Activated naive CD8-positive, alpha-beta T cell treated with anti-CD3 and anti-CD28 coated beads for 36 hours (primary cell): ENCODE data around the gene CD72. TPM values are rescaled to one million over a fixed set of nuclear protein-coding genes. Genes with fewer than 3 reads are reported as not detected.
A peak's percentile ranks its signal among the peaks of the same experiment; 100 is the strongest.
"Not testable (repeated sequence)": the region's sequence is repeated elsewhere in the genome, so short reads cannot be mapped to it uniquely, and the experiment has no call there.

Experiments used
- DNase-seq: peaks from one replicate; pipeline ENCODE4 v3.0.0; 2021
- H3K27ac Mint-ChIP-seq: one replicate; pipeline ENCODE4 v1.8.0; 2022; ENCODE audit warnings: mild to moderate bottlenecking, moderate library complexity, mixed read lengths
- H3K27me3 Mint-ChIP-seq: one replicate; pipeline ENCODE4 v1.8.0; 2022; ENCODE audit warnings: mild to moderate bottlenecking, mixed read lengths
- H3K36me3 Mint-ChIP-seq: one replicate; pipeline ENCODE4 v1.8.0; 2021; ENCODE audit warnings: mild to moderate bottlenecking, mixed read lengths
- H3K4me1 Mint-ChIP-seq: one replicate; pipeline ENCODE4 v1.8.0; 2021; ENCODE audit warnings: mixed read lengths
- H3K4me3 Mint-ChIP-seq: one replicate; pipeline ENCODE4 v1.8.0; 2022; ENCODE audit warnings: mild to moderate bottlenecking, moderate library complexity, mixed read lengths
- H3K9me3 Mint-ChIP-seq: one replicate; pipeline ENCODE4 v1.8.0; 2022; ENCODE audit warnings: mixed read lengths
- total RNA-seq, 2 experiments: library from RNA; stranded (reverse); gene quantifications; one replicate each; pipeline ENCODE4 v1.2.3, GENCODE V29; 2021

The CD72 gene
- total RNA-seq, 2 experiments from 2014 or later: 11.4 to 11.5 TPM

GRCh38 chr9:35638751-35639150 lies 20.5 kb upstream of the CD72 start:
- Mint-ChIP-seq H3K4me3 (peak overlapping the region; percentile 15), H3K36me3 (peaks cover 32% of the 10 kb centered on the region), H3K27ac (peak overlapping the region; percentile 90), H3K4me1 (peaks cover 68% of the 10 kb centered on the region)
- H3K9me3 Mint-ChIP-seq, DNase-seq, H3K27me3 Mint-ChIP-seq: not testable (repeated sequence)

- Mint-ChIP-seq H3K4me1 (peaks cover 64% of the 10 kb centered on the region), H3K36me3 (peaks cover 29% of the 10 kb centered on the region)
- not testable (repeated sequence) for H3K27me3 Mint-ChIP-seq, H3K9me3 Mint-ChIP-seq, H3K4me3 Mint-ChIP-seq, H3K27ac Mint-ChIP-seq, DNase-seq
Observed at GRCh38 chr9:35637427-35637955, 19.3 kb upstream of the CD72 start.

- not testable (repeated sequence) for H3K4me3 Mint-ChIP-seq, H3K27me3 Mint-ChIP-seq, DNase-seq, H3K9me3 Mint-ChIP-seq
- Mint-ChIP-seq H3K4me1 (peaks cover 64% of the 10 kb centered on the region), H3K36me3 (peaks cover 29% of the 10 kb centered on the region), H3K27ac (peak overlapping the region; percentile 87)
Observed at GRCh38 chr9:35636877-35637246, 18.6 kb upstream of the CD72 start.

GRCh38 chr9:35636135-35636876 lies 18.1 kb upstream of the CD72 start:
- H3K9me3 Mint-ChIP-seq: peaks cover 8% of the 10 kb centered on the region
- no peak for DNase-seq
- H3K4me3 Mint-ChIP-seq: no peak overlapping the region
- no peaks in the 10 kb centered on the region for H3K27me3 Mint-ChIP-seq
- H3K4me1 Mint-ChIP-seq: peaks cover 60% of the 10 kb centered on the region
- H3K27ac Mint-ChIP-seq: peak overlapping the region; percentile 87
- peaks cover 25% of the 10 kb centered on the region for H3K36me3 Mint-ChIP-seq

- Mint-ChIP-seq H3K27ac (peak overlapping the region; percentile 87), H3K27me3 (no peaks in the 10 kb centered on the region), H3K36me3 (peaks cover 20% of the 10 kb centered on the region), H3K4me1 (peaks cover 55% of the 10 kb centered on the region), H3K9me3 (peaks cover 8% of the 10 kb centered on the region), H3K4me3 (no peak overlapping the region)
- no peak for DNase-seq
Observed at GRCh38 chr9:35635730-35636129, 17.5 kb upstream of the CD72 start.

- Mint-ChIP-seq H3K27ac (no peak overlapping the region), H3K4me1 (peaks cover 14% of the 10 kb centered on the region), H3K9me3 (no peaks in the 10 kb centered on the region), H3K27me3 (no peaks in the 10 kb centered on the region), H3K4me3 (no peak overlapping the region), H3K36me3 (no peaks in the 10 kb centered on the region)
- DNase-seq: no peak
Observed at GRCh38 chr9:35629597-35629996, 11.4 kb upstream of the CD72 start.

GRCh38 chr9:35628389-35628991 lies 10.3 kb upstream of the CD72 start:
- H3K4me3 Mint-ChIP-seq: no peak overlapping the region
- no peak for DNase-seq
- H3K4me1 Mint-ChIP-seq: peaks cover 10% of the 10 kb centered on the region
- H3K36me3 Mint-ChIP-seq: no peaks in the 10 kb centered on the region
- no peak overlapping the region for H3K27ac Mint-ChIP-seq
- H3K9me3 Mint-ChIP-seq: no peaks in the 10 kb centered on the region
- H3K27me3 Mint-ChIP-seq: no peaks in the 10 kb centered on the region

GRCh38 chr9:35627575-35627974 lies 9.4 kb upstream of the CD72 start:
- Mint-ChIP-seq H3K4me1 (peaks cover 10% of the 10 kb centered on the region), H3K4me3 (no peak overlapping the region), H3K27me3 (no peaks in the 10 kb centered on the region), H3K9me3 (no peaks in the 10 kb centered on the region), H3K27ac (no peak overlapping the region), H3K36me3 (no peaks in the 10 kb centered on the region)
- DNase-seq: no peak

- Mint-ChIP-seq H3K36me3 (peaks cover 5% of the 10 kb centered on the region), H3K4me1 (peaks cover 58% of the 10 kb centered on the region), H3K4me3 (peak overlapping the region; percentile 87), H3K27ac (peak overlapping the region; percentile 96), H3K9me3 (no peaks in the 10 kb centered on the region), H3K27me3 (no peaks in the 10 kb centered on the region)
- DNase-seq: peak; percentile 61
Observed at GRCh38 chr9:35619800-35620158, 1.6 kb upstream of the CD72 start.

- H3K36me3 Mint-ChIP-seq: peaks cover 5% of the 10 kb centered on the region
- H3K4me3 Mint-ChIP-seq: peak overlapping the region; percentile 87
- peak overlapping the region; percentile 96 for H3K27ac Mint-ChIP-seq
- peak; percentile 71 for DNase-seq
- H3K4me1 Mint-ChIP-seq: peaks cover 58% of the 10 kb centered on the region
- no peaks in the 10 kb centered on the region for H3K9me3 Mint-ChIP-seq
- no peaks in the 10 kb centered on the region for H3K27me3 Mint-ChIP-seq
Observed at GRCh38 chr9:35618854-35619799, 914 bp upstream of the CD72 start.

GRCh38 chr9:35617548-35617947 lies 665 bp downstream of the CD72 start:
- Mint-ChIP-seq H3K27me3 (no peaks in the 10 kb centered on the region), H3K9me3 (no peaks in the 10 kb centered on the region), H3K36me3 (peaks cover 5% of the 10 kb centered on the region), H3K27ac (peak overlapping the region; percentile 96), H3K4me1 (peaks cover 58% of the 10 kb centered on the region), H3K4me3 (peak overlapping the region; percentile 87)
- no peak for DNase-seq

- no peaks in the 10 kb centered on the region for H3K27me3 Mint-ChIP-seq
- peaks cover 5% of the 10 kb centered on the region for H3K36me3 Mint-ChIP-seq
- peak overlapping the region; percentile 96 for H3K27ac Mint-ChIP-seq
- DNase-seq: peak; percentile 78
- H3K4me3 Mint-ChIP-seq: peak overlapping the region; percentile 87
- peaks cover 53% of the 10 kb centered on the region for H3K4me1 Mint-ChIP-seq
- no peaks in the 10 kb centered on the region for H3K9me3 Mint-ChIP-seq
Observed at GRCh38 chr9:35616681-35617459, 1.3 kb downstream of the CD72 start.

- H3K4me1 Mint-ChIP-seq: peaks cover 51% of the 10 kb centered on the region
- H3K27ac Mint-ChIP-seq: peak overlapping the region; percentile 96
- peak overlapping the region; percentile 87 for H3K4me3 Mint-ChIP-seq
- H3K27me3 Mint-ChIP-seq: no peaks in the 10 kb centered on the region
- no peak for DNase-seq
- H3K36me3 Mint-ChIP-seq: peaks cover 5% of the 10 kb centered on the region
- no peaks in the 10 kb centered on the region for H3K9me3 Mint-ChIP-seq
Observed at GRCh38 chr9:35615981-35616680, 2.1 kb downstream of the CD72 start.

GRCh38 chr9:35612843-35613242 lies 5.4 kb downstream of the CD72 start:
- Mint-ChIP-seq H3K27ac (no peak overlapping the region), H3K9me3 (no peaks in the 10 kb centered on the region), H3K4me1 (peaks cover 22% of the 10 kb centered on the region), H3K4me3 (no peak overlapping the region), H3K36me3 (peaks cover 1% of the 10 kb centered on the region), H3K27me3 (no peaks in the 10 kb centered on the region)
- no peak for DNase-seq
